OCI-LY7 (cell line): ENCODE results near the gene CAMK4.

ENCODE experiments used
- EZH2phosphoT487 ChIP-seq: fragments of 200-600 bp; sonication (generic); IDR thresholded peaks from 2 replicates; pipeline ENCODE4 v1.6.1; 2018; ENCODE audit warnings: low read depth, borderline replicate concordance, mild to moderate bottlenecking, mixed run types, antibody characterized with exemption, low read length, moderate library complexity, mixed read lengths
- TF ChIP-seq, protein P1 (sequence below): fragments of 200-600 bp; sonication (generic); conservative IDR thresholded peaks from 2 replicates; pipeline ENCODE4 v1.5.1; 2014; ENCODE audit warnings: mild to moderate bottlenecking, antibody characterized with exemption, low read length, moderate library complexity, mixed read lengths

GRCh38 chr5:111347021-111347420, 122.8 kb downstream of the CAMK4 start:
- TF ChIP-seq, protein P1, sequence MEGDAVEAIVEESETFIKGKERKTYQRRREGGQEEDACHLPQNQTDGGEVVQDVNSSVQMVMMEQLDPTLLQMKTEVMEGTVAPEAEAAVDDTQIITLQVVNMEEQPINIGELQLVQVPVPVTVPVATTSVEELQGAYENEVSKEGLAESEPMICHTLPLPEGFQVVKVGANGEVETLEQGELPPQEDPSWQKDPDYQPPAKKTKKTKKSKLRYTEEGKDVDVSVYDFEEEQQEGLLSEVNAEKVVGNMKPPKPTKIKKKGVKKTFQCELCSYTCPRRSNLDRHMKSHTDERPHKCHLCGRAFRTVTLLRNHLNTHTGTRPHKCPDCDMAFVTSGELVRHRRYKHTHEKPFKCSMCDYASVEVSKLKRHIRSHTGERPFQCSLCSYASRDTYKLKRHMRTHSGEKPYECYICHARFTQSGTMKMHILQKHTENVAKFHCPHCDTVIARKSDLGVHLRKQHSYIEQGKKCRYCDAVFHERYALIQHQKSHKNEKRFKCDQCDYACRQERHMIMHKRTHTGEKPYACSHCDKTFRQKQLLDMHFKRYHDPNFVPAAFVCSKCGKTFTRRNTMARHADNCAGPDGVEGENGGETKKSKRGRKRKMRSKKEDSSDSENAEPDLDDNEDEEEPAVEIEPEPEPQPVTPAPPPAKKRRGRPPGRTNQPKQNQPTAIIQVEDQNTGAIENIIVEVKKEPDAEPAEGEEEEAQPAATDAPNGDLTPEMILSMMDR: no peak
- no peak for TF ChIP-seq EZH2phosphoT487
